Activated CD4-positive, alpha-beta T cell treated with anti-CD3 and anti-CD28 coated beads for 1 hour (primary cell): Measurements from ENCODE around the gene CCDC201.
"Not testable (repeated sequence)": the region's sequence is repeated elsewhere in the genome, so short reads cannot be mapped to it uniquely, and the experiment has no call there.

Experiments used
- DNase-seq: peaks from one replicate; pipeline ENCODE4 v3.0.0-alpha.2; 2020

Gene CCDC201

DNA sequence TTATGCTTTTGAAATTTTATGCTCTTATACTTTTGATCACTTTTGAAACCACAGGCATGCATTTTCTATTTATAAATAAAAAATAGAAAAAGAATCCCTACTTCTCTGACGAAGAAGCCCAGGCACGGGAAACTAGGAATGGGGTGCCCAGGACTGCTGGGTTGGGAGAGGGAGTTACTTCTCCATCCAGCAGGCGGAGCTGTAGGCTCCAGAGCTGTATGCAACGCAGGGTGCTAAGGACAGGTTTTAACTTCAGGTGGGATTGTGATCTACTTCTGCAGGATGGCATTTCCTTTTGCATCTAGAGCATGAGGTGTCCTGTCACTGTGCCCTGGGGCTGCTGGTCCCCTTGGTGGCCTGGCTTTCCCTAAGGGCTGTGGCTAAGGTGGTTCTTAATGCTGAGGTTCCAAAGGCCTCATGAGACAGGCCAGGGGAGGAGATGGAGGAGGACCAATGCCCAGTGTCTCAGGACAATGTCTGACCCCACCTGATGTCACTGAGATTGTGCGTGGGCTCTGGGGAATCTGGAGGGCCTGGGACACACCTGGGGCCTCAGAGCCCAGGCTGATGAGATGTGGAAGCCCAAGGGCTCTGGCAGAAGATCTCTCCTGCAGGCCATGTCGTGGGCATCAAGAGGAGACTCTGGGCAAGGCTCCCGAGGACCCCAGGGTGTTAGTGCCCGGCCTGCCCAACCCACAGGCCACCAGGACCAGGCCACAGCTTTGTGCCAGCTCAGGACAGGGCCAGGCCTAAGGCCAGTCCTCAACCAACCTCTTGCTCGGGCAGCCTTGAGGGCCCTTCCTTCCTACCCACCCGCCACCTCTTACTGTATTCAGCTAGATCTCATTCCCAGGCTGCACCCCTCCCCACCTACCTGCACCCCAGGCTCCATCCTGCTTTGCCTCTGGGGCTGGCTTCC lies 507 bp downstream of the CCDC201 start:
- DNase-seq, result no peak

DNA sequence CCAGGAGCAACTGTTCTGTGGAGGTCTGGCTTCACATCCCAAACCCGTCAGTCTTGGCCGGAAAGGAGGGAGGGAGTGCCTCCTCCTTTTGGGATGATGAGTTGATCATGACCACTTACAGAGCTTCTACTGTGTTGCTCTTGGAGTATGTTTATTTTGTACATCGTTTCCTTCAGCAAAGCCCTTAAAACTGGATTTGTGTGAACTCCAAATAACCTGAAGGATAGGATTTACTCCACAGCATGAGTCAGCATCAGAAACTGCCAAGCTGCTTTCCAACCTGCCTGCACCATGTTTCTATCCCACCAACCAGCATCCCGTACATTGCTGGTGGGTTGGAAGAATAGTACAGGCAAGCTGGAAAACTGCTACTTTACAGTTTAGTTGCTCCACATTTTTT lies 3.5 kb downstream of the CCDC201 start:
- DNase-seq, result no peak

DNA sequence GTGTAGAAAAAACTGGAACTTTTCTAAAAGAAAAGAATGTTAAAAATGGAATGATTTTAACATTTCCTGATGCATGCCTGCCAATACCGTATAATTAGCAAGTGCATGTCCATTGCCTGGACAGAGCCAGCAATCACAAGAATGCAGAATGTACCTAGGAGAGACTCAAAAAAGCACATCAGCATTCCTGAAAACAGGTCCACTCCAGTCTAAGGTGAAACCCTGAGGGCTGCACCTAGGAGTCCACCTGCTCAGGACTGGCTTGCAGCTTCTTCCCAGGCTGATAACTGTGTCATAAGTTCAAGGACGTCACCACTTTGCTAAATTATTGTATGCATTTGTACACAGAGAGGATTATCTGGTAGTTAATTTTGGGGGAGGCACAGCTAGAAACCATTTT lies 5.4 kb downstream of the CCDC201 start:
- no peak for DNase-seq

DNA sequence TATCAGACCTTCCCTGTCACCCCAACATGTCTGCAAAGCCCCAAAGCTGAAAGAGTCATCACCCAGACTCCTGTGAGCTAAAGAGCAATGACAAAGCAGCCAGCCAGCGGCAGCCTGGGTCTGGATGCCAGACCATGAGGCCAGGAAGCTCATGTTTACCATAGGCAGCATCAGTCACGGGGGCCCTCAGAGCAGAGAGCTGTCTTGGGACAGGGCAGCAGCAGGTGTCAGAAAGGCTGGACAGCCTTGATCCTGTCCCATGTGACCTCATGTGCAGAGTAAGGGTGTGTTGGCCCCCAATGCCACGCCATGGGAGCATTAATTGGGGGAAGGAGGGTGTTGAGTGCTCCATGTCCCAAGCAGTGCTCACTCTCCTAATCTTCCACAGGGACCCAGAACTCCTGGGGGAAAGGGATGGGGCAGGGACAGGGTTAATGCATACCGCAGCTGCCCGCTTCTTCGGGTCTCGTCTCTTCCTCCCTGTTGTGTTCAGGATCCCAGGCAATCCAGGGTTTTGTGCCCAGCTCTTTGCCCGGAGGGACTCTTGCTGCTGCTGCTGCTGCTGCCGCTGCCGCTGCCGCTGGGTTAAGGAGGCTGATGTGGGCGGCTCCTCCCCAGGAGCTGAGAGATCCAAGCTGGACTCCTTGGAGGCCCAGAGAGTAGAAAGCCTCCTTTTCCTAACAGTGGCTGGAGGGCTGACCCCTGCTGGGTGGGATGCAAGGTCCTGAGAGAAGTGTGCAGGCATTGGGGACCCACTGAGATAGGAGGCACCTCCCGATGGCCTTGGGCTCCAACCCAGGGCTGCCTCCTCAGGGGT lies 7.1 kb downstream of the CCDC201 start:
- no peak for DNase-seq

DNA sequence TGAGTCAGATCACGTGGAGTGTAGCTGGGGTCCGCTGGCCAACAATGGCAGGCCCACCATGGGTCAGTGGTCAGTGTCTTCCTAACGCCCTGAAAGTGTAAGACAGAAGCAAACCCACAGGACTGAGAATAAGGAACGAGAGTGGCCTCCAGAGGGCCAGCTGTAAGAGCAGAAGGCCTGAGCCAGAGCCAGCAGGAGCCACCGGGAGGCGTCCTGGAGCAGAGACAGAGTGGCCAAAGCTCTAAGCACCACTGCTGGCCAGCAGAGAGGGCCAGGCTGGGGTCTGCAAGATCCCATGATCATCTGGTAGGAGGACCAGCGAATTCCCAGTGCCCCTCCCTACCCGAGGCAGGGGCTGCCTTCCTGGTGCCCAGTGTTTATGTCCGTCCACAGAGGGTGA lies 9.2 kb downstream of the CCDC201 start:
- DNase-seq, result no peak

DNA sequence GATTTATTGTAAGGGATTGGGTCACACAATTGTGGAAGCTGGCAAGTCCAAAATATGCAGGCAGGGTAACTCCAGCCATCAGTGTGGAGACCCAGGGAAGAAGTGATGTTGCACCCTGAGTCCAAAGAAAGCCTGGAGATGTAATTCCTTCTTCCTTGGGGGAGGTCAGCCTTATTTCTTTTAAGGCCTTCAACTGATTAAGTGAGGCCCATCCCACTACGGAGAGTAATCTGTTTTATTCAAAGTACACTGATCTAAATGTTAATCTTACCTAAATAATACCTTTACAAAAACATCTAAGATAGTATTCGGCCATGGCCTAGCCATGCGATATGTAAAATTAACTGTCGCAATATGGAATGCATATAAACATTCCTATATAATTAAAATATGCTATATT lies 16.0 kb downstream of the CCDC201 start:
- DNase-seq, result not testable (repeated sequence)

DNA sequence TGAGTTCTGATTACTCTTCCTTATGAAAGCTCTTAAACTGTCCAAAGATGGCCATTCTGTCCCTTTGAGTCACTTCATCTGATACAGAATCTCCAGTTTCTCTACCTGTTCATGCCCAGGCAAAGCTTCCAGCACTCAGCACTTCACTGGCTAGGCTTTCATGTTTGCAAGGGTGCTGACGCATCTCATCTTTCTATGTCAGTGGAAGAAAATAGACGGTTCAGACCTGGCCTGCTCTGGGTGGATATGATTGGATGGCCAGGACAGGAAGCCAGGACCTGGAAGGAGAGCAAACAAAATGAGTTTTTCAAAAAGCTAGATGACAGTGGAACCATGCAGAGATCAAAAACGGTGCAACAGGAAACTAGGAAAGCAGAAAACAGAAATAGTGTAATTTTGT lies 17.2 kb downstream of the CCDC201 start:
- DNase-seq, result not testable (repeated sequence)

DNA sequence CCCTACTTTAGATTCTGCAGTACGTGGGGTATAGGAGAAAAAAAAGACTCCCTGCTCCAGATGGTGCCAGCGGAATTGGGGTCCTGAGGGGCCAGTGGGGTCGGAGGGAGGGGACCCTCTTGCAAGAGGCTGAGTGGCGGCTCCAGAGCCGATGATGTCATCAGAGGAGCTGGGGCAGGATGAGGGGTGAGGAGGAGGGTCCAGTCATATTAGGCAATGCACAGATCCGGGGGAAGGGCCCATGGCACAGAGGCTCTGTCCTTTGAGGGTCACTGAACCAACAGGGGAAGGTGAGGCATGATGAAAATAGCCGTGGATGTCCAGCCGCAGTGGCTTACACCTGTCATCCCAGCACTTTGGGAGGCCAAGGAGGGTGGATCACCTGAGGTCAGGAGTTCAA lies 19.4 kb downstream of the CCDC201 start:
- DNase-seq, result not testable (repeated sequence)

DNA sequence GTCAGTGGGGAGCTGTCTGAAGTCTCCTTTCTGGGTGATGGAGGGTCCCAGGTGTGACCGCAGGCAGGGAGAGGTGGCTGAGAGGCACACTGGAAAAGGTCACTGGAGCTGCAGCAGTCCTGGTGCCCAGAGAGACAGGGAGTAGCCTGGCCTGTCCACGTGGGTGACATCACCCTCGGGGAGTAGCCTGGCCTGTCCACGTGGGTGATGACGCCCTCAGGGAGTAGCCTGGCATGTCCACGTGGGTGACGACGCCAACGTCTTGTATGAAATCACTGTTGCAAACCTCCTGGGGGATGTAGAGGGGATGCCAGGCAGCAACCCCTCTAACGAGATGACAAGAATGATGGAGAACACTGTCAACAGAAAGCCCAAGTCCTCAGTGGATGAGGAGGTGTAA lies 19.9 kb downstream of the CCDC201 start:
- not testable (repeated sequence) for DNase-seq

DNA sequence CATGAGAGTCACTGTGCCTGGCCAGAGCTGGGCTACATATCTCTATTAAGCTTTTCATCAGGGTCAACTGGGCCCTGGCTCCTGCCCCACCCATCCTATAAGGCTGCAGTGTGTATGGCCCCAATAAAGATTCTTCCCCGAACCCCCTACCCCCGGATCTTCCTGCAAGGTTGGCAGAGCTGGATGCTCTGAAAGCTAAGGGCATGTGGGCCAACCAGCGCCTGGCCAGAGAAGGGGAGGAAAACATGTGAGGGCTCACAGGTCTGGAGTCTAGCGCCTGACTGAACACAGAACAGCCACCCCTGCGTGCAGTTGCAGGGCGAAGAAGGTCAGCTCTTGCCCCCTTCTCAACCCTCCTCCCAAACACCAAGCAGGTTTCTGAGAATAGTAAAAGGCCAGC lies 24.1 kb downstream of the CCDC201 start:
- DNase-seq, result not testable (repeated sequence)

DNA sequence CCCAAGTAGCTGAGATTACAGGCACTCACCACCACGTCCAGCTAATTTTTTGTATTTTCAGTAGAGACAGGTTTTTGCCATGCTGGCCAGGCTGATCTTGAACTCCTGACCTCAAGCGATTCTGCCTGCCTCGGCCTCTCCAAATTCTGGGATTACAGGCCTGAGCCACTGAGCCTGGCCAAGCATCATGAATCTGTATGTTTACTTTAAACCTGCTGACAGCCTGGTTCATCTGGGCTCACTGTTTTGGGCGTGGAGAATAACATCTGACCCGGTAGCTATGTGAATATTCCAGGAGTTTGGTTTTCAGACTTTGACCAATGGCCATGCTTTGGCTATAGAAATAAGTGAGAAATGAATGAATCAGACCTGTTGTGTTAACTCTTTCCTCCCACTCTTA lies 26.3 kb downstream of the CCDC201 start:
- DNase-seq, result not testable (repeated sequence)

DNA sequence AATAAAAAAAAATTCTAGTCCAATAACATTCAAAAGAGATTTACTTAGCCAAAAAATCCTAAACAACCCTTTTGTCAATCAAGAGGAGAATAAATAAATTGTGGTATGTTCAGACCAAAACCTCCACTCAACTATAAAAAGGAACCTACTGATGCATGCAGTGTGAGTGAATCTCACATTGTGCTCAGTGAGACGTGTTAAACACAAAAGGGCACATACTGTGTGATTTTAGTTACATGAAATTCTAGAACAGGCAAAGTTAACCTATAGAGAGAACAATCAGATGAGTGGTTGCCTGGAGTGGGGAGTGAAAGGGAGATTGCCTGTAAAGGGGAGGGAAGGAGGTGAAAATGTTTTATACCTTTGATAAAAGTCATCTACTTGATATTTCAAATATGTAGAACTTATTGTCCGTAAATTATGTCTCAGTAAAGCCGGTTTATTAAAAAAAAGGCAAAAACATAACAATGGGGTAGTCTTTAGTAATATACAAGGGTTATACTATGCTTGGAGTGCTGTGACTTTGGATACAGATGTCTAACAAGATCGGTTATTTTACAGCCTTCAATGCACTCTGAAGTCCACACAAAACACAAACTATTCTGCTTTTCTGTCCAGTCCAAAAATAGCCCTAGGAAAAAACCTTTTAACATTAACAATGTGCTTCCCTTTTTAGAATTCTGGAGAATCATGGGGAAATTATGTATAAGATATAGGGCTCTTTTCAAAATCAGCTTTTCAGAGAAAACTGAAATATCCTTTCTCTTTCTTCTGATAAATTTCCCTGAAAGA lies 30.8 kb downstream of the CCDC201 start:
- DNase-seq, result not testable (repeated sequence)

DNA sequence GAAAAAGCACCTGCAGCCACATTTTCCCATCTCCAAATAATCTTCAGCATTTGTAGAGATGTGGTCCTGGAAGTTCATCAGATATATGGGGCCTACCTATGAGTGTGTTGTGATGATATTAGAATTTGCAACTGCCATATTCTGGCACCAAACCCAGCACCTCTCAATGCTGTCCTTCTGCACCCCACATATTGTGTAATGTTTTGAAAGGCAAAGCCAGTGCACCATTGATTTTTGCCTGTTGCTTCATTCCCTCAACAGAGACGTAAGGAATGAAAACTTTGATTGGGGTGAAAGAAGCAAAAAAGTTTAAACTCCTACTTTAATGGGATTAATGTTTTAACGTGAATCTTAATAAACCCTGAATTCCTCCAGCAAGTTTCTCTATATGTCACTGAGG lies 34.0 kb downstream of the CCDC201 start:
- DNase-seq, result not testable (repeated sequence)

DNA sequence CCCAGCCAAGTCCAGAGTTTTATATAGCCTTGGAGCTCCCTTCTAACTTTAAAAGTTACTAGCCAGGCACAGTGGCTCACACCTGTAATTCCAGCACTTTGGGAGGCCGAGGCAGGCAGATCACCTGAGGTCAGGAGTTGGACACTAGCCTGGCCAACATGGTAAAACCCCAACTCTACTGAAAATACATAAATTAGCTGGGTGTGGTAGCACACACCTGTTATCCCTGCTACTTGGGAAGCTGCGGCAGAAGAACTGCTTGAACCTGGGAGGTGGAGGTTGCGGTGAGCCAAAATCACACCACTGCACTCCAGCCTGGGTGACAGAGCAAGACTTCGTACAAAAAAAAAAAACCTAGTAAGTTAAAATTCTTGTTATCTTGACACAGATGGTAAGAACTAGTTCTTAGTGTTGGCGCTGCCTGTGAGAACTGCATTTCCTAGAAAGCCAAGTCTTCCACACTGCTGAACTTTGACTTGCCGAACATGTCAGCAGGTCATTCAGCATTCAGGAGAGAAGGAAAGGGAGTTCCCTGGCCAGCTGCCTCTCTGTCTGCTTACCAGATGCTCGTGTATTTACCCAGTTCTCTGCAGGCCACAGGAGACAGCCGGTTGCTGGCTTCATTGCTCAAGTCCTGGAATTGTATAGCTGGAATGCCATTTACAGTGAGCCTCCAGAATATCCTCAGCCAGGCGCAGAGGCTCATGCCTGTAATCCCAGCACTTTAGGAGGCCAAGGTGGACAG lies 40.3 kb downstream of the CCDC201 start:
- DNase-seq, result not testable (repeated sequence)

DNA sequence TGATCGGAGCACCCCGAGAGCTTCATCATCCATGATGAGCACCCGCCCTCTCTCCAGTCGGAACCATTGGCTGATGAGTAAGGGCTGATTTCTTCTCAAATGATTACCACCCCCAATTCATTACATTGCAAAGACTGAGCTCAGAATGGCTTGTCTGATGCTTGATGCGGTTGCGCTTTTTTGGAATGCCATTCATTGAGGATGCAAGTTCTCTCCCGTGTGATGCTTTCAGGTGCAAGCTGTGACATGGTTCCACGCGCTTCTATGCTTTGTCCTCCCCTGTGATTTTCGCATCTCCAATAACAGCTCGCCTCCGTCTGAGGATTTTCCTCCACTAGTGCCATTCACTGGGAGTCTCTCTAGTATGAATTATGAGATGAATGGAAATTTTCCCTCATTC lies 43.0 kb downstream of the CCDC201 start:
- not testable (repeated sequence) for DNase-seq

DNA sequence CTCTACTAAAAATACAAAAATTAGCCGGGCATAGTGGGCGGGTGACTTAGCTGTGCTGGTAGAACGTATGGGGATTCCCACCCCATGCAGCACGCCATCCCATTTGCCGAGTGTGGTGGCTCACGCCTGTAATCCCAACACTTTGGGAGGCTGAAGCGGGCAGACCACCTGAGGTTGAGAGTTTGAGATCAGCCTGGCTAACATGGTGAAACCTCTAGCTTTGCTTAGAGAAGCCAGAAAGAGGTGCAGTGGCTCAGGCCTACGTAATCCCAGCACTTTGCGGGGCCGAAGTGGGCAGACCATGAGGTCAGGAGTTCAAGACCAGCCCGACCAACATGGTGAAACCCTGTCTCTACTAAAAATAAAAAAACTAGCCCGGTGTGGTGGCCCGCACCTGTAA lies 45.2 kb downstream of the CCDC201 start:
- not testable (repeated sequence) for DNase-seq

DNA sequence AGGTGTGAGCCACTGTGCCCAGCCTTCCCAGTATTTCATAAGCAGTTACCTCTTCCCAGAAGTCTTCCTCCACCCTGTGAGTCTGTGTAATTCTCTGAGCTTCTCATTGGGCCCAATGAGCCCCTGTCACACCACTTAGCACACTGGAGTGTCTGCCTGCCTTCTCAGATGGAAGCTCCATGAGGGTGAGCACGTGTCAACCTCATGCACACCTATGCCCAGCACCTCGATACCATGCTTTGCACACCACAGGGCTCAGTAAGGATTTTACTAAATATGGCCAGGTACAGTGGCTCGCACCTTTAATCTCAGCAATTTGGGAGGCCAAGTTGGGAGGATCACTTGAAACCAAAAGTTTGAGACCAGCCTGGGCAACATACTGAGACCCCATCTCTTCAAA lies 46.3 kb downstream of the CCDC201 start:
- DNase-seq, result not testable (repeated sequence)

DNA sequence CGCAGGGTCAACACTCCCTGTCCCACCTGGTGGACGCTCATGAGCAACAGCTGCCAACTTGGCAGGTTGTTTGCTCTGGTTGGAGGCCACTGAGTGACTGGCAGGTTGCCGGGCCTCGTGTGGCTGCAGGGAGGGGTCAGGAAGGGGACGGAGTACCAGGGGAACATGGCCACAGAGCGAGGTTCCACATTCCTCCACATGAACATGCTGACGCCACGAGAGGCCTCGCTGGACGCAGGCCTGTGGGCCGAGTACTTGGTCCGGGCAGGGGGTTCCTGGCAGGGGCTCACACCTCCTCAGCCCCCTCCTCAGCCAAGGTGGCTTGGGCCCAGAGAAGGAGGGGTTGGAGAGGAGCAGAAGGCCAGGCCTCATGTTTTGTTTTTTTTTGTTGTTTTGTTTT lies 54.1 kb downstream of the CCDC201 start:
- DNase-seq, result not testable (repeated sequence)

DNA sequence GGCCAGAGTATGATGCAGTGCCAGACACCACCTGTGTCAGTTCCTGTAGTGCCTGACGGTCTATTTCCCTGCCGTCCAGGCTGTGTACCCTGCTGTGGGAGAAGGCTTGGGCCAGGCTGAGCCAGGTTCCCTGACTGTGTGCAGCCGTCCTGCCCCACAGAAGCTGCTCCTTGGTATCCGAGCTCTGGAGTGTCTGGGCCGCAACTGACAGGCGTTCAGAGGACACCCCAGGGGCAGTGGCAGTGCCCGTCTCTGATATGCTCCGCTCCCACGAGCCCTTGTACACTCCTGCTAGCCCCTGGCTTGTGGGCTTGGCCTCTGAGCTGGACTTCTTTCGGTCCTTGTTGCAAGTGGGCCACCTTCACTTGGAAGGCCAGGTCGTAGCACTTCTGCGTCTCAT lies 55.0 kb downstream of the CCDC201 start:
- DNase-seq, result not testable (repeated sequence)

DNA sequence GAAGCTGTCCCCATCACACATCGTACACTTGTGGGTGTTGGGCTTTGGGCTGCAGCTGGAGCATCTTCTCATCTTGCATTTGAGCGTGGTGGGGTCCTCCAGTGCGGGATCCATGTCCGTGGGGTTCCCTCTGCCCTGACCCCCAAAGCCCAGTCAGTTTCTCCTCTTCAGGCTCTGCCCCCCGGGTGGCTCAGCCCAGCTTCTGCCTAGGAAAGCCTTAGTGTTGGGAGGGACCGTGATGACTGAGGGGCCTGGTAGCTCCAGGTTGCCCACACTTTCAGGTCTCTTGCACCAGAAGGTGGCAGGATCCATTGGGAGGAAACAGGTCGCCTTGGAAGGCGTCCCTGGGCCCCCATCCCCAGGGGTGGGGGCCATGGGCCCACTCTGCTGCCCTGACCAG lies 55.9 kb downstream of the CCDC201 start:
- not testable (repeated sequence) for DNase-seq

DNA sequence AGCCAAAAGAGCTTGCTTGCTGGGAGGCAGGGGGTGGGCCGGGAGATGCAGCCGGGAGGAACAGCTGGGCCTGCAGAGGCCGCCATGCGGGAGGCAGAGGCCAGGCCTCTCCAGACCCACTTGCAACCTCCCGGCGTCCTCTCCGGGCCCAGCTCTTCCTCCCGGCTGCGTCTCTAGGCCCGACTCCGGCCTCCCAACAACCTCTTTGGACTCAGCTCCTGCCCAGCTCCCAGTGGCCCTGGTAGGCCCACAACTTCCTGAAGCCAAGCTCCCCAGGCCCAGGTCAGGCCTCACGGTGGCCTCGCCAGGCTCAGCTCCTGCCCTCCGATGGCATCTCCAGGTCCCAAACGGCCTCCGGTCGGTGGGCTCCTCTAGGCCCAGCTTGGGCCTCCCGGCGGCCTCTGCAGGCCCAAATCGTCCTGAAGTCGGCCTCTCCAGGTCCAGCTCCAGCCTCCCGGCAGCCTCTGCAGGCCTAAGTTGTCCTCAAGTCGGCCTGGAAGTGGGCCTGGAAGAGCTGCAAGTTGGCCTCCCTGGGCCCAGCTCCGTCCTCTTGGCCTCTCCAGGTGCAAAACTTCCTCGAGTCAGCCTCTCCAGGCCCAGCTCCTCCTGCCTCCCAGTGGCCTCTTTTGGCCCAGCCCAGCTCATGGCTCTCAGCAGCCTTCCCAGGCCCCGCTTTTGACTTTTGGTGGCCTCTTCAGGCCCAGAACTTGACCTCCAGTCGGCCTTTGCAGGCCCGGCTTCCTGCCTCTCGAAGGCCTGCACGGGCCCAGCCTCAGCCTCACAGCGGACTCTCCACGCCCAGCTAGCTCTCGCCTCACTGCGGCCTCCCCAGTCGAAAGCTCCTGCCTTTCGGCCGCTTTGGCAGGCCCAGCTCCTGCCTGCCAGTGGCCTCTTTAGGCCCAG lies 58.4 kb downstream of the CCDC201 start:
- not testable (repeated sequence) for DNase-seq
